Heart left ventricle (tissue), 16 donors: Measurements from ENCODE around the gene ENOX2. TPM values are rescaled to one million over a fixed set of nuclear protein-coding genes. Genes with fewer than 3 reads are reported as not detected.

Experiments
- ATAC-seq, 4 donors: fragments of 200-7000 bp; cut with Tn5 transposase; one replicate each; pipeline ENCODE4 v1.9.1; 2020 to 2022; ENCODE audit warnings: moderate library complexity in 4 of 4, mild to moderate bottlenecking in 3 of 4, moderate number of reproducible peaks in 1 of 4
- DNase-seq, 5 donors: peaks; one replicate each; pipeline ENCODE4 v3.0.0-alpha.2; 2020
- H3K27ac ChIP-seq, 12 donors: fragments of 200-600 bp; sonication (generic) in 4 of 12; one replicate each; pipeline versions ENCODE4 v1.5.0 to v1.8.0; 2016 to 2022; ENCODE audit warnings: mild to moderate bottlenecking in 2 of 12
- H3K27me3 ChIP-seq, 9 donors: fragments of 200-600 bp; sonication (generic) in 2 of 9; one replicate each; pipeline versions ENCODE4 v1.5.1 to v1.8.0; 2016 to 2022; ENCODE audit warnings: mild to moderate bottlenecking in 3 of 9
- H3K36me3 ChIP-seq, 9 donors: fragments of 200-600 bp; sonication (generic) in 2 of 9; one replicate each; pipeline versions ENCODE4 v1.5.0 to v1.8.0; 2018 to 2022; ENCODE audit warnings: mild to moderate bottlenecking in 2 of 9
- H3K4me1 ChIP-seq, 12 donors: fragments of 200-600 bp; sonication (generic) in 4 of 12; one replicate each; pipeline versions ENCODE4 v1.5.0 to v1.8.0; 2016 to 2022; ENCODE audit warnings: mild to moderate bottlenecking in 3 of 12
- H3K4me3 ChIP-seq, 12 donors: fragments of 200-600 bp; sonication (generic) in 4 of 12; one replicate each; pipeline versions ENCODE4 v1.5.0 to v1.8.0; 2017 to 2022; ENCODE audit warnings: mild to moderate bottlenecking in 9 of 12, moderate library complexity in 4 of 12
- H3K9me3 ChIP-seq, 12 donors: fragments of 200-600 bp; sonication (generic) in 4 of 12; one replicate each; pipeline versions ENCODE4 v1.5.0 to v1.8.0; 2016 to 2022; ENCODE audit warnings: mild to moderate bottlenecking in 1 of 12
- POLR2A ChIP-seq, 2 donors: fragments of 450-650 bp; IDR thresholded peaks; one replicate each; pipeline ENCODE4 v1.6.1; 2017; ENCODE audit warnings: antibody characterized with exemption in 2 of 2, mild to moderate bottlenecking in 2 of 2, moderate library complexity in 2 of 2
- WGBS, 4 donors: extraction: QIAGEN DNeasy Blood & Tissue Kit in 2 of 4; methylation state at CpG; one replicate each; pipeline versions ENCODE4 v1.1.5 to v1.1.7; 2013 to 2018; 5-methylcytosine and 5-hydroxymethylcytosine counted together
- intact Hi-C, 10 donors: fragments of 100-400 bp; cut with DNase I; formaldehyde crosslinking; loops; one replicate each; pipeline versions ENCODE4 v1.11.1 to v1.14.2; 2022
- polyA plus RNA-seq, 2 donors: library from polyadenylated mRNA; stranded (reverse); fragments of 200-250 nt; gene quantifications; one replicate each; pipeline ENCODE4 v1.2.3, GENCODE V29; 2013
- total RNA-seq, 9 donors: library from RNA; depleted of rRNA in 2 of 9; stranded (reverse); fragments of >200 nt in 2 of 9; fragmentation: NEBNext Ultra II Directional in 3 of 9; extraction: Animal tissue kit (Norgen Biotek cat#: 25700) in 3 of 9; gene quantifications; one replicate each; pipeline versions ENCODE4 v1.1.0 to v1.2.4, GENCODE V29; 2016 to 2023
- TF ChIP-seq, protein P1 (sequence below), 12 donors: fragments of 200-600 bp; sonication (generic) in 4 of 12; IDR thresholded peaks; one replicate each; pipeline versions ENCODE4 v1.5.0 to v1.8.0; 2018 to 2022; ENCODE audit warnings: antibody characterized with exemption in 12 of 12, mild to moderate bottlenecking in 5 of 12
- donor health status: ischemic (EF 13 %, LVEDD 7.1; RV severe dilation, severe dysfunction).
- donor health status: healthy with polysubstance abuse.
- donor health status: DM: no; HTN: yes; CAD: no.
- donor health status: DM: no; HTN: no; CAD: no.
- donor health status: ischemic (EF 25% LVEDD 6.9; RV normal size, moderate dysfunction).
- donor health status: ischemic (EF 25% LVEDD 5.7; RV mildly dilated, moderate dysfunction).
- donor health status: healthy.
- donor health status: DM: yes; HTN: yes; CAD: no.
- donor health status: ischemic (EF 35%, LVEDD 5.7; RV mildly dilated, moderate dysfunction).
- donor health status: nonischemic (EF 11% LVEDD 7.7; RV severe dilation, severe dysfunction).
- donor health status: DM: yes; HTN: yes; CAD: no.
- donor health status: PGD.
- donor health status: ischemic (EF 29% LVEDD 5.4; RV normal size, mild dysfunction).
- donor health status: nonischemic (EF 23%, LVEDD 6.1; RV moderate dilation, normal function).

Gene ENOX2
- total and polyA plus RNA-seq, 11 donors = 3.0 to 23.0 (median 17.4) TPM

DNA sequence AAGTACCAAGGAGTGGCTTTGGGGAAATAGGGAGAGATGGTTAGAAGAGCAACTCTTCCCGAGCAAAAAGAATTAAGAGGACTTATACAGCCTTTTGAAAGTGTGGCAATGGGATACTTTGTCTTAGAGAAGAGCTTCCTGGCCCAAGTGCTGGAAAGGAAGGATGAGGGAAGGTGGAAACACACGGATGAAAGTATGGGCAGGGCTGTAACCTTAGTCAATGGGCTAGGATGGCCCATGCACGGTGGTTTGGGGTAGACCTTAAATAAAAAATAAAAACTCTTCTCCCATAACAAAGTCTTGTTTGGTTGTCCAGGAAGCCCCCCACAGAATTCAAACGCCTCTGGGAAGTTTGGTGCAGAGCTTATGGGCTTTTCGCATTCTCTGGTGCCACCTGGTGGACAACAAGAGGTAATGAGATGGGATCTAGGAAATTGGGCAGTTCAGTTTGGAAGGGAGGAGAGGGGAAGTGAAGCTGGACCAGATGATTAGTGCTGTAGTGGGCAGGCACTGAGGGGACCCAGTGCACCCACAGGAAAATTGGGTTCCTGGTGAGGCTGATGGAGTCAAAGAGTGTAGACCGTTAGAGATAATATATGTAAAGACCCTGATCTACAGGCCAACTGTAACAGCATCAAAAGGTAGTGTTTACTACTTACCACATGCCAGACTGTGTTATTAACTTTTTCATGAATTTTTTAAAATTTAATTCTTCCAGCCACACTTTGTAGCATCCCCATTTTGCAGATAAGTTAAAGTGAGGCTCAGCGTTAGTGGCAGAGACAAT lies 13.8 kb upstream of the ENOX2 start:
- DNase-seq (peak in 3 of 5 donors; percentile 22 to 40 (median 29)), ATAC-seq (peak in 2 of 4 donors; percentile 53 to 62)
- intact Hi-C loops = loop anchor here (1.0 to 10.0 kb wide), 13 partner anchors 340 to 1312 kb away; no protein-coding TSS in a partner anchor
- H3K4me1 ChIP-seq = no peaks in the 10 kb centered on the region
- peaks cover 0 to 22% (median 0%) of the 10 kb centered on the region in 9 donors for H3K27me3 ChIP-seq
- no peak overlapping the region for H3K27ac ChIP-seq
- TF ChIP-seq POLR2A (IDR thresholded peaks at IDR 0.05) = no peak
- TF ChIP-seq, protein P1, sequence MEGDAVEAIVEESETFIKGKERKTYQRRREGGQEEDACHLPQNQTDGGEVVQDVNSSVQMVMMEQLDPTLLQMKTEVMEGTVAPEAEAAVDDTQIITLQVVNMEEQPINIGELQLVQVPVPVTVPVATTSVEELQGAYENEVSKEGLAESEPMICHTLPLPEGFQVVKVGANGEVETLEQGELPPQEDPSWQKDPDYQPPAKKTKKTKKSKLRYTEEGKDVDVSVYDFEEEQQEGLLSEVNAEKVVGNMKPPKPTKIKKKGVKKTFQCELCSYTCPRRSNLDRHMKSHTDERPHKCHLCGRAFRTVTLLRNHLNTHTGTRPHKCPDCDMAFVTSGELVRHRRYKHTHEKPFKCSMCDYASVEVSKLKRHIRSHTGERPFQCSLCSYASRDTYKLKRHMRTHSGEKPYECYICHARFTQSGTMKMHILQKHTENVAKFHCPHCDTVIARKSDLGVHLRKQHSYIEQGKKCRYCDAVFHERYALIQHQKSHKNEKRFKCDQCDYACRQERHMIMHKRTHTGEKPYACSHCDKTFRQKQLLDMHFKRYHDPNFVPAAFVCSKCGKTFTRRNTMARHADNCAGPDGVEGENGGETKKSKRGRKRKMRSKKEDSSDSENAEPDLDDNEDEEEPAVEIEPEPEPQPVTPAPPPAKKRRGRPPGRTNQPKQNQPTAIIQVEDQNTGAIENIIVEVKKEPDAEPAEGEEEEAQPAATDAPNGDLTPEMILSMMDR (IDR thresholded peaks at IDR 0.05) = peak; percentile 52 to 80 (median 66)
- no peaks in the 10 kb centered on the region for H3K9me3 ChIP-seq
- 27 to 33% (median 31%) methylated on average over 7 of the region's 7 CpGs for WGBS, 4 donors
- H3K4me3 ChIP-seq = no peak overlapping the region
- no peaks in the 10 kb centered on the region for H3K36me3 ChIP-seq

DNA sequence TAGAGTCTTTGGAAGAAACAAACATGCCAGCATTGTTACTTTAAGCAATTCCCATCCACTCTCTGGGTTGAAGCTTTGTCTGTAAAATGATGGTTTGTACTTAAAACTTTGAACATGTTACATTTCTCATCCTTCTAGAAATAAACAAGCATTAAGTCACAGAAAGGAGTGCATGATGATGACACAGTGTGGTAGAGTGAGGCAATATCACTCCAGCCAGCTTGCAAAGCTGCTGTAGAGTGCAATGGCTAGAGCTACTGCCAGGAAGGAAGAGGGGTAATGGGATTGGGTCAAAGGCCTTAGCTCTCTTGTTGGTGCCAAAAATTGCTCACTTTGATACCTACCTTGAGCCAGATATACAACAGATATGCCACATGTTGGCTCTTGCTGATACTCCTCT lies 12.3 kb upstream of the ENOX2 start:
- TF ChIP-seq, protein P1 (IDR thresholded peaks at IDR 0.05) = no peak
- no peak for TF ChIP-seq POLR2A (IDR thresholded peaks at IDR 0.05)
- no peaks in the 10 kb centered on the region for H3K9me3 ChIP-seq
- peaks cover 0 to 22% (median 0%) of the 10 kb centered on the region in 9 donors for H3K27me3 ChIP-seq
- no peaks in the 10 kb centered on the region for H3K4me1 ChIP-seq
- no peaks in the 10 kb centered on the region for H3K36me3 ChIP-seq
- no peak overlapping the region for H3K4me3 ChIP-seq
- no peak overlapping the region for H3K27ac ChIP-seq
- ATAC-seq = no peak
- intact Hi-C loops = loop anchor here in 9 of 10 donors (5.0 to 10.0 kb wide), 9 partner anchors 338 to 1311 kb away; no protein-coding TSS in a partner anchor
- DNase-seq = no peak

DNA sequence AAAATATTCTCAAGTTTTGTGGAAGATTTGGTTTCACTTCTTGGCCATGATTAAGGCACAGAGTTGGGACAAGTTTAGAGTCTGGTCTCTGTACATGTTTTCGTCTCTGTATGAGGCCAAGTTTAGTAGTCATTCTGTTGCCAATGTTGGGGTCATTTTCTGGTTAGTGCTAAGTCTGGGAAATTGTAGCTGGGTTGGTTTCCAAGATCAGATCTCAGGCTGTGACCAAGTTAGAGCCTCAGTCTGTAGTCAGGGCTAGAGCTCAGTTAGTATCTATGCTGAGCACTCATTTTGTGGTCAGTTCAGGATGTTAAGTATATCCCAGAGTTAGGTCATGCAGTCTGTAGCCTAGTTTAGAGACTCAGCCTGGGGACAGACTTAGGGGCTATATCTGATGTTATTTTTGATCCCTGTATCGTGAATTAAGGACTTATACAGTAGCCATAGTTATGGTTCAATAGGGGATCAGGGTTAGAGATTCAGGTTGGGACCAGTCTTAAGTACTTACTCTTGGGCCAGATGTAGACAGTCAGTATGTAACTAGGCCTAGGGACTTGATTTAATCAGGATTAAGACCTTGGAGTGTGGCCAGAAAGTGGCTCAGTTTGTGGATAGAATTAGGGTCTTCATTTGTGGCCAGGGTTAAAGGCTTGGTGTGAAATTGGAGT lies 6.6 kb upstream of the ENOX2 start:
- Histone ChIP-seq H3K4me1 (no peaks in the 10 kb centered on the region), H3K27me3 (peaks cover 0 to 11% (median 0%) of the 10 kb centered on the region in 9 donors), H3K27ac (peak overlapping the region in 1 of 12 donors; percentile 39), H3K36me3 (no peaks in the 10 kb centered on the region), H3K9me3 (no peaks in the 10 kb centered on the region), H3K4me3 (no peak overlapping the region)
- no peak for DNase-seq
- no peak for TF ChIP-seq POLR2A (IDR thresholded peaks at IDR 0.05)
- TF ChIP-seq, protein P1 (IDR thresholded peaks at IDR 0.05) = no peak
- no peak for ATAC-seq
- intact Hi-C loops = loop anchor here in 6 of 10 donors (5.0 to 10.0 kb wide), 4 partner anchors 335 to 1305 kb away; partner anchors contain the start of gene RBMX2 (in 1 of the 6)
- 47 to 88% (median 69%) methylated on average over 2 of the region's 2 CpGs for WGBS, 4 donors

DNA sequence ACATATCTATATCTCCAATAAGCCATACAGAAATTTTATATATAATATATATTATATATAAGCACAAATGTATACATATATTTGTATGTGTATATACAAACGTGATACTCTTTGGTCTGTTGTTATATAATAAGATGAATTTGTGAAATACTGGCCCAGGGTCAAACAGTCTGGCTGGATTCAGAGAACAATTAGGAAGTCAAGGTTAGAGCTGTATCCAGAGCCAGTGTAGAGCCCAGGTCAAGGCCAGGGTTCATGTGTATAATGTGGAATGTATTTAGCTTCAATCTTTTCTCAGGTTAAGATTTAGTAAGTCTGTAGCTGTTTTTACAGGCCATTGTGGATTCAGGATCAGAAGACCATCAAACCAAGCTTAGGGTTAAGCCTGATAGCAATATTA lies 3.8 kb upstream of the ENOX2 start:
- Histone ChIP-seq H3K27ac (no peak overlapping the region), H3K36me3 (no peaks in the 10 kb centered on the region), H3K27me3 (peaks cover 0 to 3% (median 0%) of the 10 kb centered on the region in 9 donors), H3K4me3 (no peak overlapping the region), H3K4me1 (peaks cover 0 to 4% (median 0%) of the 10 kb centered on the region in 12 donors), H3K9me3 (no peaks in the 10 kb centered on the region)
- ATAC-seq (no peak), DNase-seq (no peak)
- no peak for TF ChIP-seq POLR2A (IDR thresholded peaks at IDR 0.05)
- TF ChIP-seq, protein P1 (IDR thresholded peaks at IDR 0.05) = no peak
- intact Hi-C loops = no loop called here
- 48 to 78% (median 59%) methylated on average over 1 of the region's 1 CpG for WGBS, 4 donors
